ENCODE results near the gene ZNF860.

The ZNF860 gene

GRCh38 chr3:31981206-31982181, at the start of gene ZNF860, which contains the start of gene OSBPL10:
ZNF860 (plus strand) TSS chr3:31981750; CDS start chr3:31989080, 7,330 bp downstream.
OSBPL10 (minus strand) TSS chr3:31981262; CDS start chr3:31981179, 83 bp downstream.
- Mint-ChIP-seq H3K27ac (peak within 1 kb of the TSS; percentile 61), H3K4me1 (peaks cover 24% of the 10 kb centered on the region), H3K36me3 (no peaks in the 10 kb centered on the region), H3K9me3 (no peaks in the 10 kb centered on the region), H3K4me3 (peak within 1 kb of the TSS; percentile 79)
- ATAC-seq = peak; percentile 36
- no peak for DNase-seq (ENCODE audit: low spot score in 2 of 2)

GRCh38 chr3:31932990-31933389, 48.6 kb upstream of the ZNF860 start:
- H3K9me3 Mint-ChIP-seq = no peaks in the 10 kb centered on the region
- H3K27ac Mint-ChIP-seq = no peak overlapping the region
- DNase-seq (ENCODE audit: low spot score in 2 of 2) (no peak), ATAC-seq (no peak)
- H3K36me3 Mint-ChIP-seq = no peaks in the 10 kb centered on the region
- no peak overlapping the region for H3K4me3 Mint-ChIP-seq
- no peaks in the 10 kb centered on the region for H3K4me1 Mint-ChIP-seq

GRCh38 chr3:31934018-31934417, 47.5 kb upstream of the ZNF860 start:
- no peak overlapping the region for H3K27ac Mint-ChIP-seq
- no peak for DNase-seq (ENCODE audit: low spot score in 2 of 2)
- no peaks in the 10 kb centered on the region for H3K36me3 Mint-ChIP-seq
- H3K4me1 Mint-ChIP-seq = no peaks in the 10 kb centered on the region
- no peak for ATAC-seq
- no peak overlapping the region for H3K4me3 Mint-ChIP-seq
- H3K9me3 Mint-ChIP-seq = no peaks in the 10 kb centered on the region

- H3K9me3 Mint-ChIP-seq = no peaks in the 10 kb centered on the region
- no peak overlapping the region for H3K27ac Mint-ChIP-seq
- H3K36me3 Mint-ChIP-seq = no peaks in the 10 kb centered on the region
- no peaks in the 10 kb centered on the region for H3K4me1 Mint-ChIP-seq
- no peak overlapping the region for H3K4me3 Mint-ChIP-seq
- ATAC-seq (no peak), DNase-seq (ENCODE audit: low spot score in 2 of 2) (no peak)
Measured at GRCh38 chr3:31934866-31935265, 46.7 kb upstream of the ZNF860 start.

- Mint-ChIP-seq H3K36me3 (no peaks in the 10 kb centered on the region), H3K9me3 (no peaks in the 10 kb centered on the region), H3K27ac (no peak overlapping the region), H3K4me1 (no peaks in the 10 kb centered on the region), H3K4me3 (no peak overlapping the region)
- DNase-seq (ENCODE audit: low spot score in 2 of 2) (no peak), ATAC-seq (no peak)
Measured at GRCh38 chr3:31936420-31937060, 45.0 kb upstream of the ZNF860 start.

- H3K4me3 Mint-ChIP-seq = no peak overlapping the region
- no peaks in the 10 kb centered on the region for H3K36me3 Mint-ChIP-seq
- DNase-seq (ENCODE audit: low spot score in 2 of 2) = no peak
- no peaks in the 10 kb centered on the region for H3K9me3 Mint-ChIP-seq
- H3K4me1 Mint-ChIP-seq = no peaks in the 10 kb centered on the region
- no peak for ATAC-seq
- H3K27ac Mint-ChIP-seq = no peak overlapping the region
Measured at GRCh38 chr3:31937225-31937624, 44.3 kb upstream of the ZNF860 start.

- no peaks in the 10 kb centered on the region for H3K4me1 Mint-ChIP-seq
- H3K36me3 Mint-ChIP-seq = no peaks in the 10 kb centered on the region
Measured at GRCh38 chr3:31942446-31942845, 39.1 kb upstream of the ZNF860 start.

GRCh38 chr3:31943041-31943440, 38.5 kb upstream of the ZNF860 start:
- H3K9me3 Mint-ChIP-seq = no peaks in the 10 kb centered on the region
- ATAC-seq = no peak
- no peaks in the 10 kb centered on the region for H3K4me1 Mint-ChIP-seq
- no peak overlapping the region for H3K27ac Mint-ChIP-seq
- H3K4me3 Mint-ChIP-seq = no peak overlapping the region
- DNase-seq (ENCODE audit: low spot score in 2 of 2) = no peak
- no peaks in the 10 kb centered on the region for H3K36me3 Mint-ChIP-seq

More at GRCh38 chr3:31942446-31942845, 39.1 kb upstream of the ZNF860 start:
- H3K4me3 Mint-ChIP-seq = no peak overlapping the region
- ATAC-seq (no peak), DNase-seq (ENCODE audit: low spot score in 2 of 2) (no peak)
- H3K27ac Mint-ChIP-seq = no peak overlapping the region
- H3K9me3 Mint-ChIP-seq = no peaks in the 10 kb centered on the region

GRCh38 chr3:31945738-31946052, 35.9 kb upstream of the ZNF860 start:
- Mint-ChIP-seq H3K27ac (no peak overlapping the region), H3K4me3 (no peak overlapping the region), H3K36me3 (no peaks in the 10 kb centered on the region), H3K4me1 (no peaks in the 10 kb centered on the region), H3K9me3 (no peaks in the 10 kb centered on the region)
- DNase-seq (ENCODE audit: low spot score in 2 of 2) (no peak), ATAC-seq (no peak)

- H3K27ac Mint-ChIP-seq = peak overlapping the region; percentile 23
Measured at GRCh38 chr3:31946484-31947081, 35.0 kb upstream of the ZNF860 start.

GRCh38 chr3:31947162-31947561, 34.4 kb upstream of the ZNF860 start:
- Mint-ChIP-seq H3K27ac (peak overlapping the region; percentile 23), H3K4me3 (no peak overlapping the region), H3K9me3 (no peaks in the 10 kb centered on the region), H3K4me1 (no peaks in the 10 kb centered on the region), H3K36me3 (no peaks in the 10 kb centered on the region)
- no peak for DNase-seq (ENCODE audit: low spot score in 2 of 2)
- peak; percentile 11 for ATAC-seq

More at GRCh38 chr3:31946484-31947081, 35.0 kb upstream of the ZNF860 start:
- Mint-ChIP-seq H3K9me3 (no peaks in the 10 kb centered on the region), H3K36me3 (no peaks in the 10 kb centered on the region), H3K4me1 (no peaks in the 10 kb centered on the region), H3K4me3 (no peak overlapping the region)
- peak; percentile 21 for ATAC-seq
- DNase-seq (ENCODE audit: low spot score in 2 of 2) = no peak

- Mint-ChIP-seq H3K4me1 (no peaks in the 10 kb centered on the region), H3K27ac (no peak overlapping the region), H3K36me3 (no peaks in the 10 kb centered on the region), H3K4me3 (no peak overlapping the region), H3K9me3 (no peaks in the 10 kb centered on the region)
- no peak for DNase-seq (ENCODE audit: low spot score in 2 of 2)
- no peak for ATAC-seq
Measured at GRCh38 chr3:31947671-31948091, 33.9 kb upstream of the ZNF860 start.

GRCh38 chr3:31948280-31948679, 33.3 kb upstream of the ZNF860 start:
- no peaks in the 10 kb centered on the region for H3K9me3 Mint-ChIP-seq
- DNase-seq (ENCODE audit: low spot score in 2 of 2) = no peak
- no peaks in the 10 kb centered on the region for H3K4me1 Mint-ChIP-seq
- no peak overlapping the region for H3K4me3 Mint-ChIP-seq
- ATAC-seq = no peak
- no peak overlapping the region for H3K27ac Mint-ChIP-seq
- no peaks in the 10 kb centered on the region for H3K36me3 Mint-ChIP-seq

GRCh38 chr3:31952205-31952604, 29.3 kb upstream of the ZNF860 start:
- ATAC-seq = no peak
- H3K9me3 Mint-ChIP-seq = peaks cover 6% of the 10 kb centered on the region
- H3K4me3 Mint-ChIP-seq = no peak overlapping the region
- no peaks in the 10 kb centered on the region for H3K36me3 Mint-ChIP-seq
- no peak overlapping the region for H3K27ac Mint-ChIP-seq
- DNase-seq (ENCODE audit: low spot score in 2 of 2) = no peak
- no peaks in the 10 kb centered on the region for H3K4me1 Mint-ChIP-seq

- no peaks in the 10 kb centered on the region for H3K36me3 Mint-ChIP-seq
- H3K9me3 Mint-ChIP-seq = peaks cover 6% of the 10 kb centered on the region
- H3K27ac Mint-ChIP-seq = no peak overlapping the region
- no peak overlapping the region for H3K4me3 Mint-ChIP-seq
- ATAC-seq (no peak), DNase-seq (ENCODE audit: low spot score in 2 of 2) (no peak)
- no peaks in the 10 kb centered on the region for H3K4me1 Mint-ChIP-seq
Measured at GRCh38 chr3:31953091-31953490, 28.5 kb upstream of the ZNF860 start.
